AG09309 (cell line): Measurements from ENCODE around the gene METAP1.

Experiments used
- DNase-seq: peaks from one replicate; pipeline ENCODE4 v3.0.0-alpha.2; 2010; ENCODE audit warnings: low read depth
- H3K4me3 ChIP-seq: 2 replicates; pipeline ENCODE4 v1.5.1; 2011; ENCODE audit warnings: mild to moderate bottlenecking, low read depth, low read length, moderate library complexity; ENCODE audit not compliant: control insufficient read depth
- CTCF ChIP-seq: IDR thresholded peaks from 2 replicates; pipeline ENCODE4 v1.5.1; 2011; ENCODE audit warnings: mild to moderate bottlenecking, low read depth, low read length, inconsistent platforms; ENCODE audit not compliant: insufficient read depth, control insufficient read depth; ENCODE audit errors: missing control alignments

The METAP1 gene

DNA sequence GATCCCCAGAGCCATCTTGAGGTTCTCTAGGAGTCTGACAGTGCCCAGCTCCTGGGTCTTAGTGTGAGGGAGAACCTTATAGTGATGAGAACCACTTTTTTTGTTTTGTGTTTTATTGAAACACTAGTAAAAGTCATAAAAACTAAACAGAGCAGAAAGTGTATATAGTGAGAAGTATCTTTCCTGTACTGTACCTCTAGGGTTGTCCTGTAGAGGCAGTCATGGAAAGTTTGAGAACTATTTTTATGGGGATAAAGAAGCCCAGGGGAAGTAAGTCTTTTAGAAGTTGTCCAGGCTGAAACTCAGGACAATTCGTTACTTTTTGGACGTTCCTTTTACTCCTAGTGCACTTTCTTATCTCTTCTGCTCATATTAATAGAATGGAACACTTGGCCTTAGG lies 52.2 kb downstream of the METAP1 start:
- no peak overlapping the region for H3K4me3 ChIP-seq
- DNase-seq, result no peak
- no peak for TF ChIP-seq CTCF

DNA sequence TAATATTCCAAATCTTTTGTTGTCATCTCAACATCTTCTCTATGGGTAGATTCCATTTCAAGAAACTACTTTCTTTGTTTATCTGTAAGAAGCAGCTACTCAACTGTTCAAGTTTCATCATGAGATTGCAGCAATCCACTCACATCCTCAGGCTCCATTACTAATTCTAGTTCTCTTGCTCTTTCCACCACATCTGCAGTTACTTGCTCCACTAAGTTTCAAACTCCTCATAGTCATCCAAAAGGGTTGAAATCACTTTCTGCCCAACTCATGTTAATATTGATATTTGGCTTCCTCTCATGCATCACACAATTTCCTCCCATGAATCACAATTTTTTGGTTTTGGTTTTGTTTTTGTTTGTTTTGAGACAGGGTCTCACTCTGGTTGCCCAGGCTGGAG lies 57.4 kb downstream of the METAP1 start:
- TF ChIP-seq CTCF, result no peak
- no peak for DNase-seq
- no peak overlapping the region for H3K4me3 ChIP-seq

DNA sequence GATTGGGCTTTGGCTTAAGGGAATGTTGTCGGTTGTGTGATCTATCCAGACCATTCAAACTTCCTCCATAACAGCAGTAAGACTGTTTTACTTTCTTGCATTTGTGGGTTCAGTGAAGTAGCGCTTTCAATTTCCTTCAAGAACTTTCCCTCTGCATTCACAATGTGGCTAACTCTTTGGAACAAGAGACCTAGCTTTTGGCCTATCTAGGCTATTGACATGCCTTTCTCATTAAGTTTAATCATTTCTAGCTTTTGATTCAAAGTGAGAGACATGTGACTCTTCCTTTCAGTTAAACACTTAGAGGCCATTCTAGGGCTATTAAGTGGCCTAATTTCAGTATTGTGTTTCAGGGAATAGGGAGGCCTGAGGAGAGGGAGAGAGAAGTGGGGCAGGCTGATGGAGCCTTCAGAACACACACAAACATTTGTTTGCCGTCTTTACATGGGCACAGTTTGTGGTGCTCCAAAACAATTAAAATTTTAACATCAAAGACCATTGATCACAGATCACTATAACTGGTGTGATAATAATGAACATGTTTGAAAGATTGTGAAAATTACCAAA lies 59.0 kb downstream of the METAP1 start:
- no peak overlapping the region for H3K4me3 ChIP-seq
- no peak for DNase-seq
- no peak for TF ChIP-seq CTCF

DNA sequence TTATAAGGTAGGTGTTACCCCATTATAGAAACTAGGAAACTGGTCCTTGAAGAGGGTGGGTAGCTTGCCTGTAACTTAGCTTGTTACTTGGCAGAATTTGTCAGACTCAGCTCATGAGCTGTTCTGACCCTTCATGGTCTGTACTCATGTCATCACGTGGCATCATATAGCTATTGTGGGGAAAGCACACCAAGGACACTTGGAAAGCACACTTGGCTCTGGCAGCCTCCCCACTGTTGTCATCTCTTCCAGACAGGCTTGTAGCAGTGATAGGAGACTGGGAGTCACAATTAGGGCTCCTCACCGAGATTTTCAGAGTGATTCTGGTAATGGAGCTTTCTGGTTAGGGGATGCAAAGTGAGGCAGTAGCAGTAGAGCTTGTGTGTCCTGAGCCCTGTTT lies 62.7 kb downstream of the METAP1 start:
- TF ChIP-seq CTCF, result no peak
- no peak overlapping the region for H3K4me3 ChIP-seq
- no peak for DNase-seq

- no peak for TF ChIP-seq CTCF
- DNase-seq, result no peak
- H3K4me3 ChIP-seq, result no peak overlapping the region
Measured at GRCh38 chr4:99059550-99059949, 64.0 kb downstream of the METAP1 start.

DNA sequence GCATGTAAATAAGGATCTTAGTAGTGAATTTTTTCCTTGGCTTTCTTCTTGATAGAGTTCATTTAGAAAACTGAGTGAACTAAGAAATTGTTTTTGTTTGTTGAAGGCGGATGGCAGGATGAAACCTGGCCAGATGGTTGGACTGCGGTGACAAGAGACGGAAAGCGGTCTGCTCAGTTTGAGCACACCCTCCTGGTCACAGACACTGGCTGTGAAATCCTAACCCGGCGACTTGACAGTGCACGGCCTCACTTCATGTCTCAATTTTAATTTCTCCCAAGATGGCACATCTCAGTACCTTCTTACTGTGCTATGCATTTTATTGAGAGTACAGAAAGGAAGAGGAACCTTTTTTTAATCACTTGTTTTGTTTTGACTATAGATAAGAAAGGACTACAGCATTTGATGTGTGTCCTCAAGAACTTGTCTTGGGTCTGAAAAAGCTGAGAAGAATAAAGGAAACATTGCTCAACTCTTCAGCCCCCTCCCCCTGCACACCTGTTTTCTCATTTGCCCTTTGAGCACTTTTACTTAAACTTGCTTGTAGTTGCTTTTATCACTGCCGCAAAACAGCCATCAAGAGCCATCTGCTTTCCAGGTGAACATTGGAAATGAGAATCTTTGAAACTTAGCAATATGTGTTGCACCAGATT lies 65.7 kb downstream of the METAP1 start:
- no peak for DNase-seq

More for the DNA sequence above, 65.7 kb downstream of the METAP1 start:
- no peak for TF ChIP-seq CTCF
- no peak overlapping the region for H3K4me3 ChIP-seq
